GM18951 (cell line): Measurements from ENCODE around the gene CCL25.

Experiments used
- POLR2A ChIP-seq: IDR thresholded peaks from 4 replicates; pipeline ENCODE4 v1.6.1; 2011; ENCODE audit warnings: mild to moderate bottlenecking; ENCODE audit not compliant: insufficient read length, insufficient read depth; ENCODE audit errors: extremely low read depth
- in situ Hi-C: fragments of 300-500 bp; cut with MboI; formaldehyde crosslinking; loops from one replicate; pipeline ENCODE4 v1.12.0; 2022; ENCODE audit warnings: low sequenced_read_pairs, mixed read lengths, inconsistent platforms; ENCODE audit not compliant: unreplicated experiment

The CCL25 gene

DNA sequence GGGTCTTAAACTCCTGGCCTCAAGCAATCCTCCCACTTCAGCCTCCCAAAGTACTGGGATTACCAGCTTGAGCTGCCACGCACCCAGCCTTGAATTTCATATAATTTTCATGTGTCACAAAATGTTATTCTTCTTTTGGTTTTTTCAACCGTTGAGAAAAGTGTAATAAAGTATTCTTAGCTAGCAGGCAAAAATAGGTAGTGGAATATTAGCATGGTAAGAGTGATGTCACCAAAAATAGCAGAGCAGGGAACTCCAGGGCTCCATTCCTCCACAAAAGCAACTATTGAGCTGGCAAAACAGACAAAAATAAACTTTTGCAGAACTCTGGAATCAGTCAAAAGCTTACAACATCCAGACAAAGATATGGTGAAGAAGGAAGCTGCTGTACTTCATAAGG, 52.9 kb downstream of the CCL25 start:
- in situ Hi-C loops = no loop called here
- TF ChIP-seq POLR2A = no peak

DNA sequence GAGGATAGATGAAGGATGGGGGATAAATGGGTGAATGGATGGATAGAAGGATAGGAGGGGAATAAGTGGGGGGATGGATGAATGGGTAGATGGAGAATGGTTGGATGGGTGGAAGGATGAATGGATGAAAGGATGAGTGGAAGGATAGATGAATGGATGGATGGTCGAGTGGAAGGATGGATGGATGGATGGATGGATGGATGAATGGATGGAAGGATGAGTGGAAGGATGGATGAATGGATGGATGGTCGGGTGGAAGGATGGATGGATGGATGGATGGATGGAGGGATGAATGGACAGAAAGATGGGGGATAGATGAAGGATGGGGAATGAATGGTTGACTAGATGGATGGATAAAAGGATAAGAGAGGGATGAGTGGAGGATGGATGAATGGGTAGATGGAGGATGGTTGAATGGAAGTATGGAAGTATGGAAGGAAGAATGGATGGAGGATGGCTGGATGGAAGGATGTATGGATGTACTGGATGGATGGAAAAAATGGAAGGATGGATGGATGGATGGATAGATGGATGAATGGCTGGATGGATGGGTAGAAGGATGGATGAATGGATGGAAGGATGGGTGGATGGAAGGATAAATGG, 54.8 kb downstream of the CCL25 start:
- no peak for TF ChIP-seq POLR2A

DNA sequence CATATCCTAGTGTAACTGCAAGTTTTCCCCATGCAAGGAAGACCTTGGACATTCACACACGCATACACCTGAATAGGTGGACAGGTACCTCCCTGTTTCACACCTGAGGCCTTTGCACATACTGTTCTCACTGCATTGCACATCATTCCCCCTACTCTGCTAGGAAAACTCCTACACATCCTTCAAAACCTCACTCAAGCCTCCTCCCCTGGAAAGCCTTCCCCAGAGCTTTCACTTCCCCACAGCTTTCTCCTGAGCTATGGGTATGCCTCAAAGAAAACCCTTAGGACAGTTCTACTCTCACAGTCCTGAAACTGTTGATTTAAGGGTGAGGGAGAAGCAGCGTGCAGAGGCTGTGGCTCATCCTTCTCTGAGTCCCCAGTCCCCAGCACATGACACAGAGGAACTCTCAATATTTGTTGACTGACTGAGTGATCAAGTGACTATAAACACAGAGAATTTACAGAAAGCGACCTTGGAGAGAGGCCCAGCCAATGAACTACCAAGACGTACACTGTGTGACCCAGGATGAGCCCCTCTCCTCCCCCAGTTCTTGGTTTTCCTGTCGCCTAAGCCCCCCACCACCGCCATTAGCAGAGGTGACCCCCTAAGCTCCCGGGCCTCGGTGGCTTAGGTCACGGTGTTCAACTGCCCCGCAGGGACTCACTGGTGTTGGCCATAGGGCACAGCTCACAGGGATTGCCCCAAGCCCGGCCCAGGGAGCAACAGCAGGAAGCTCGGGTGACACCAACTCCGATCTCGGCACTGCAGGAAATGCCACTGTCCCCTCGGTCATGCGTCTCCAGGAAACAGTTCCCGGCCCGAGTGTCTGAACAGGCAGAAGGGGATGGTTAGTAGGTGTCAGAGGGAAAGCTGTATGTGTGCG, 56.2 kb downstream of the CCL25 start:
- no peak for TF ChIP-seq POLR2A
- in situ Hi-C loops = no loop called here

More for the DNA sequence above, 54.8 kb downstream of the CCL25 start:
- in situ Hi-C loops = no loop called here

DNA sequence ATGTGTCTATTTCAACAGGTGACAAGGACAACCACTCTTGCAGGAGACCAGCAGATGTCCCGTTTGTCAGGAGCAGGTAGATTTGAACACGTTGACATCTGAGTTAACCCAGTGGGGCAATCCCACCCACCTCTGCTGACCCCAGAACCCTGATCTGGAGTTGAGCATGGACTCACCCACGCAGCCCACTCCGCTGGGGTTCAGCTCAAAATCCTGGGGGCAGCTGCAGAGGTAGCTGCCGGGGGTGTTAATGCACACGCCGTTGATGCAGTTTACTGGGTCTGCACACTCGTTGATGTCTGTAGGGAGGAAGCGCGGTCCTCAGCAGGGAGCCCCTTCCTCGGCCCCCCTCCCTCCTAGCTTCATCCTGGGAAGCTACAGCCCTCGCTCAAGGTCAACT, 56.9 kb downstream of the CCL25 start:
- TF ChIP-seq POLR2A = no peak
- in situ Hi-C loops = no loop called here

DNA sequence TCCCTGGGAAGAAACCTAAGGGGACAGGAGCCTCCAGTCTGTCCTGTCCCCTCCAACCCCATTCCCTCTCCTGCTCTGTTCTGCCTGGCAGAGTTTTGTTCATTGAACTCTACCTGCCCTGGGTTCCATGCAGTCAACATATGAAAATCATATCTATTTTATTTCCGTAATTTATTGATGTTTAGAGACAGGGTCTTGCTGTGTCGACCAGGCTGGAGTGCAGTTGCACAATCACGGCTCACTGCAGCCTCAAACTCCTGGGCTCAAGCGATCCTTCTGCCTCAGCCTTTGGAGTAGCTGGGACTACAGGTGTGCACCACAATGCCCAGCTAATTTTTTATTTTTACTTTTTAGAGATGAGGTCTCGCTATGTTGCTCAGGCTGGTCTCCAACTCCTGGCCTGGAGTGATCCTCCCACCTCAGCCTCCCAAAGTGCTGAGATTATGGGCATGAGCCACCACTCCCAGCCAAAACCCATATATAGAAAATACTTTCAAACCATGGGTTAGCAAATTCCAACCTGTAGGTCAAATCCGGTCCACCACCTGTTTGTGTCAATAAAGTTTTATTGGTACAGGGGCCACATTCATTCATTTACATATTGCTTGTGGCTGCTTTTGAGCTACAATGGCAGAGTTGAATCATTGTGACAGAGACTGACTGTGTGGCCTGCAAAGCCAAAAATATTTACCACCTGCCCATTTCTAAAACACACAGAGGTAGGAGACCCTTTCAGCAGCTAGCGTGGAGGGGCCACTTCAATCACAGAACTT, 57.5 kb downstream of the CCL25 start:
- TF ChIP-seq POLR2A = no peak

DNA sequence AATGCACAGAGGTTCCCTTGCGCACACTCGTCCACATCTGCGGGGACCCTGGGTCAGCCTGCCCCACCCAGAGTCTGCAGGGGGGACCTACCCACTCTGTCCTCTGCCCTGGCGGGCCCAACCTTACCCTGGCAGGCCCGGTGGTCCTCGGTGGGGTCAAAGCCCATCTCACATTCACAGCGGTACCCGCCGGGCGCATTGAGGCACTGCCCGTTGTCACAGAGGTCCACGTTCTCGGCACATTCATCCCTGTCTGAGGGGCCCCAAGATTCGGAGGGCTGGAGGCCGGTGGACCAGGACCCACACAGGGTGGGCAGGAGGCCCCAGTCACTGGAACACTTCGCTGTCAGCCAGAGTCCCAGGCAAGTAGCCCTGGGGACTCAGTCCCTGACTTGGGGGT, 58.4 kb downstream of the CCL25 start:
- no peak for TF ChIP-seq POLR2A
- in situ Hi-C loops = no loop called here

More for the DNA sequence above, 57.5 kb downstream of the CCL25 start:
- in situ Hi-C loops = no loop called here

DNA sequence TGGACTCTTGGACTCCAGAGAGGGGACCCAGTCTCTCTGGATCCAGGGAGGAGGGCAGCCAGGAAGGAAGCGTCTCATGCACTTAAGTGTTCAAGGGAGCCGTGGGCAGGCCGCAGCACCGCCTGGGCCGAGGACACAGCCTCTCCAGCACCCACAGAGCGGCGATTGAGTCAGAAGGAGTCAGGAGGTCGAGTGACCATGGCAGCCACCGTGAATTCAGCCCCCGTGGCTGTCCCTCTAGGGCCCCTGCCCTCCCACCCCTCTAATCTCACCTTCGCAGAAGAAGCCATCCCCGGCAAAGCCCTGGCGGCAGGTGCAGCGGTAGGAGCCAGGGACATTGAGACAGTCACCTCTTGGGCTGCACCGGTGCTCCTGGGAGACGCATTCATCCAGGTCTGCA, 58.8 kb downstream of the CCL25 start:
- in situ Hi-C loops = no loop called here
- TF ChIP-seq POLR2A = no peak
